A673 (cell line): ENCODE data around the gene SLC25A13. TPM values are rescaled to one million over a fixed set of nuclear protein-coding genes. Genes with fewer than 3 reads are reported as not detected.

ENCODE experiments used
- BruUV-seq: library from RNA; stranded (reverse); fragments of 400-500 nt; replicated peaks from 2 replicates; lab custom pipeline; 2021; lab: Mats Ljungman, UMichigan
- CTCF ChIA-PET: fragments of 300-600 bp; sonication (Branson Sonifier 250); formaldehyde crosslinking; loops from one replicate; lab custom pipeline; 2022; ENCODE audit warnings: antibody characterized with exemption; lab: Charles Lee
- POLR2A ChIA-PET: fragments of 300-600 bp; sonication (Branson Sonifier 250); formaldehyde crosslinking; loops from one replicate; lab custom pipeline; 2022; ENCODE audit warnings: antibody characterized with exemption; ENCODE audit not compliant: low non-redundant PET; lab: Charles Lee
- DNase-seq: peaks from one replicate; pipeline ENCODE4 v3.0.0-alpha.2; 2015; ENCODE audit warnings: low spot score
- H3K27ac ChIP-seq: fragments of 200-600 bp; sonication (generic); 2 replicates; pipeline ENCODE4 v1.5.1; 2016; ENCODE audit warnings: mixed run types, low read depth, mild to moderate bottlenecking, mixed read lengths, antibody characterized with exemption, low read length; ENCODE audit not compliant: poor library complexity, severe bottlenecking
- H3K27me3 ChIP-seq: fragments of 200-600 bp; sonication (generic); replicated peaks from 2 replicates; pipeline ENCODE4 v1.6.1; 2017; ENCODE audit warnings: mixed run types, low read depth, mild to moderate bottlenecking, mixed read lengths, antibody characterized with exemption, low read length; ENCODE audit not compliant: insufficient read depth, poor library complexity
- H3K36me3 ChIP-seq: fragments of 200-600 bp; sonication (generic); 2 replicates; pipeline ENCODE4 v1.6.1; 2016; ENCODE audit warnings: mixed run types, mild to moderate bottlenecking, mixed read lengths, antibody characterized with exemption, low read length; ENCODE audit not compliant: insufficient read depth, poor library complexity, severe bottlenecking
- H3K4me1 ChIP-seq: fragments of 200-600 bp; sonication (generic); 2 replicates; pipeline ENCODE4 v1.6.1; 2017; ENCODE audit warnings: mixed run types, mild to moderate bottlenecking, mixed read lengths, antibody characterized with exemption, low read length; ENCODE audit not compliant: insufficient read depth, poor library complexity, severe bottlenecking
- H3K4me3 ChIP-seq: fragments of 200-600 bp; sonication (generic); 2 replicates; pipeline ENCODE4 v1.5.1; 2016; ENCODE audit warnings: low read depth, mixed run types, mild to moderate bottlenecking, mixed read lengths, low read length; ENCODE audit not compliant: poor library complexity, severe bottlenecking
- H3K9me3 ChIP-seq: fragments of 200-600 bp; sonication (generic); 2 replicates; pipeline ENCODE4 v1.6.1; 2016; ENCODE audit warnings: mixed run types, low read depth, mild to moderate bottlenecking, mixed read lengths, antibody characterized with exemption, low read length; ENCODE audit not compliant: poor library complexity, severe bottlenecking
- CTCF ChIP-seq: fragments of 300-800, 200-600 bp; sonication (generic); conservative IDR thresholded peaks from 2 replicates; pipeline ENCODE4 v1.5.1; 2017; ENCODE audit warnings: low read depth, mild to moderate bottlenecking, antibody characterized with exemption, low read length, moderate library complexity, mixed read lengths
- EZH2 ChIP-seq: fragments of 200-600 bp; sonication (generic); IDR thresholded peaks from 2 replicates; pipeline ENCODE4 v1.6.1; 2017; ENCODE audit warnings: borderline replicate concordance, low read depth, mild to moderate bottlenecking, mixed read lengths, antibody characterized with exemption, low read length; ENCODE audit not compliant: poor library complexity, severe bottlenecking
- intact Hi-C: fragments of 100-400 bp; cut with micrococcal nuclease; formaldehyde crosslinking; loops from one replicate; pipeline ENCODE4 v1.10.0; 2022; ENCODE audit not compliant: unreplicated experiment
- total RNA-seq: library from RNA; stranded (reverse); gene quantifications from 2 replicates; pipeline ENCODE4 v1.2.3, GENCODE V29; 2021

The SLC25A13 gene
- total RNA-seq, 1 experiment from 2014 or later, result 22.7 TPM

DNA sequence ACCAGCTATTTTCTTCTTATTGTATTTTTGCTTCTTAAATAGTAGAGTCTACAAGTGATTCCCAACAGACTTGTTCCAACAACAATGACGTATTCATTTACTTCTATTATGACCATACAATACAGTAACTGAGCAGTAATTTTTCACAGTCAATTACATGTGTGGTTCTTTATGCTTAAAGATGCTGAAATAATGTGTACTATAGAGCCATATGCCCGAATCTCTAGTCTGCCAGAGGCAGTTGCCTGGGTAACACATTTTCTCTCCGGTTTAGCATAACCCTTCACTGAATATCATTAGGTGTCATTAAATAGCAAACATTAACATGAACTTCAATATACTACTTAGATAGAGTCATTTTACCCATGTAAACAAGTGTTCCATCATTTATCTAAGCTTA is 75.0 kb downstream of the SLC25A13 start:
- no peaks in the 10 kb centered on the region for H3K4me1 ChIP-seq

DNA sequence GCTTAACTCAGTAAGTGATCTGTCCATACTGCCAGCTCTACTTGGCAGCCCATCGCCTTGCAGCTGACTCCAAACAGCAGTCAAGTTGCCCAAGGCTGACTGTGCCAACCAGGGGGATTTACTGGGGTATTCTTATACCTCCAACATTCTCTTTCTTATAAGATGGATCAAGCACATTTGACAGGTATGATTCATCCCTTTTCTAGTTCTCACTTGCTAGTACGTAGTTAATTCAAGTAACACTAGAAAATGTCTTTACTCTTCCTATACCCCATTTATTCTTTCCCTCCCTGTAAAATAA is 77.0 kb downstream of the SLC25A13 start:
- no peak overlapping the region for H3K4me3 ChIP-seq
- no peaks in the 10 kb centered on the region for H3K9me3 ChIP-seq
- H3K27me3 ChIP-seq, result no peaks in the 10 kb centered on the region
- BruUV-seq, result no TSS peak
- H3K36me3 ChIP-seq, result no peaks in the 10 kb centered on the region
- intact Hi-C loops, result no loop called here
- H3K27ac ChIP-seq, result no peak overlapping the region
- TF ChIP-seq EZH2 (no peak), CTCF (no peak)
- no peak for DNase-seq
- ChIA-PET CTCF (no interaction called here), POLR2A (no interaction called here)
- no peaks in the 10 kb centered on the region for H3K4me1 ChIP-seq

More for the DNA sequence above, 75.0 kb downstream of the SLC25A13 start:
- ChIA-PET CTCF (no interaction called here), POLR2A (no interaction called here)
- intact Hi-C loops, result no loop called here
- Histone ChIP-seq H3K9me3 (no peaks in the 10 kb centered on the region), H3K36me3 (no peaks in the 10 kb centered on the region), H3K4me3 (no peak overlapping the region), H3K27ac (no peak overlapping the region), H3K27me3 (no peaks in the 10 kb centered on the region)
- no peak for DNase-seq
- BruUV-seq, result no TSS peak
- TF ChIP-seq CTCF, result no peak

GRCh38 chr7:96244244-96244991 is 77.5 kb downstream of the SLC25A13 start:
- H3K4me3 ChIP-seq, result no peak overlapping the region
- TF ChIP-seq EZH2 (no peak), CTCF (no peak)
- ChIA-PET CTCF (no interaction called here), POLR2A (no interaction called here)
- H3K27me3 ChIP-seq, result no peaks in the 10 kb centered on the region
- H3K9me3 ChIP-seq, result no peaks in the 10 kb centered on the region
- intact Hi-C loops, result no loop called here
- no peaks in the 10 kb centered on the region for H3K36me3 ChIP-seq
- H3K27ac ChIP-seq, result no peak overlapping the region
- H3K4me1 ChIP-seq, result no peaks in the 10 kb centered on the region
- DNase-seq, result no peak
- no TSS peak for BruUV-seq
